Osteoblast (primary cell): ENCODE measurements around the gene MEF2D. TPM values are rescaled to one million over a fixed set of nuclear protein-coding genes. Genes with fewer than 3 reads are reported as not detected.

Experiments used
- DNase-seq: peaks from one replicate; pipeline ENCODE4 v3.0.0; 2011; ENCODE audit warnings: low spot score, mixed read lengths; ENCODE audit not compliant: insufficient read length; ENCODE audit errors: missing footprints
- H2AFZ ChIP-seq: 2 replicates; pipeline ENCODE4 v1.6.0; 2011; ENCODE audit warnings: mild to moderate bottlenecking, low read length
- H3K27ac ChIP-seq: 2 replicates; pipeline ENCODE4 v1.5.1; 2011; ENCODE audit warnings: mild to moderate bottlenecking, low read depth, low read length, moderate library complexity
- H3K27me3 ChIP-seq: 2 replicates; pipeline ENCODE4 v1.6.0; 2012; ENCODE audit warnings: mild to moderate bottlenecking, control low read depth, inconsistent platforms, low read length, moderate library complexity; ENCODE audit not compliant: insufficient read depth
- H3K36me3 ChIP-seq: 2 replicates; pipeline ENCODE4 v1.5.1; 2011; ENCODE audit warnings: mild to moderate bottlenecking, low read length, control low read depth, moderate library complexity; ENCODE audit not compliant: insufficient read depth
- H3K4me1 ChIP-seq: 2 replicates; pipeline ENCODE4 v1.5.1; 2011; ENCODE audit warnings: mild to moderate bottlenecking, low read length, control low read depth, moderate library complexity; ENCODE audit not compliant: insufficient read depth
- H3K4me2 ChIP-seq: 2 replicates; pipeline ENCODE4 v1.6.0; 2011; ENCODE audit warnings: mild to moderate bottlenecking, low read length; ENCODE audit not compliant: insufficient read depth
- H3K4me3 ChIP-seq: fragments of 200-600 bp; sonication (generic); 3 replicates; pipeline ENCODE4 v1.5.1; 2012; ENCODE audit warnings: mild to moderate bottlenecking, low read length, inconsistent platforms; ENCODE audit not compliant: insufficient read depth
- H3K79me2 ChIP-seq: 2 replicates; pipeline ENCODE4 v1.6.0; 2012; ENCODE audit warnings: mild to moderate bottlenecking, low read length, control low read depth, inconsistent platforms; ENCODE audit not compliant: insufficient read depth
- H3K9me3 ChIP-seq: 2 replicates; pipeline ENCODE4 v1.5.1; 2011; ENCODE audit warnings: low read depth, low read length, control low read depth
- H4K20me1 ChIP-seq: 2 replicates; pipeline ENCODE4 v1.6.0; 2012; ENCODE audit warnings: mild to moderate bottlenecking, low read length, control low read depth; ENCODE audit not compliant: insufficient read depth
- total RNA-seq: library from RNA; depleted of rRNA; stranded (reverse); fragments of >200 nt; gene quantifications from 2 replicates; pipeline ENCODE4 v1.2.3, GENCODE V29; 2012
- TF ChIP-seq, protein P1 (sequence below): IDR thresholded peaks from 2 replicates; pipeline ENCODE4 v1.5.1; 2011; ENCODE audit warnings: mild to moderate bottlenecking, low read depth, low read length, moderate library complexity; ENCODE audit errors: extremely low read depth

The MEF2D gene
- total RNA-seq, 1 donor = 14.1 TPM

DNA sequence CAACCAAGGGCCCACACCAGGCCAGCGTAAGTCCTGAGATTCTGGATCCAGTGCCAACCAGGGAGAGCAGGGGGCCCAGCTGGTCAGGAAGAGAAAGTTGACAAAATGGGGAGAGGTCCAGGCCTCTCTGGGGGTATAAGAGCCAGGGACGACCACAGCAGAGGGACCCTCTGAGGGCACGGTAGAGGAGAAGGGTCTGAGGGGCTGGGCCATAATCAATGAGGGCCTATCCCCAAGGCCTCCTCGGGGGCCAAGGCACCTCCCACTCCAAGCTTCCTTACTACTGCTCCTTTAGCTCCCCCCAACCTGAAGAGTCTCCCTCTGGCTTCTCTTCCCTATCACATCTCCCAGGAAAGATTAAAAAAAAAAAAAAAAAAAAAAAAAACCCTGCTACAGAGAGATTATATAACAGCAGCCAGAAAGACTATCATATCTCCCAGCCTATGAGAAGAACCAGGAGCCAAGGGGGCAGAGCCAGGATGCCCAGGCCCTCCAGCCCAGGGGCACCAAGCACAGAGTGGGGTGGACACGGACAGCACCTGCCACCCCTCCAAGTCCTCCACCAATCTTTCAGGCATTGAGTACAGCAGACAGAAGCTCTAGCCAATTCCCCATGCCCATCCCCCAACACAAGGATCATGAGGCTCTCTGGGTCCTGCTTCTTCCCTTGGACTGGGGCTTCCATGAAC, 2.7 kb downstream of the MEF2D start:
- peak; percentile 80 for DNase-seq
- Histone ChIP-seq H3K79me2 (peaks cover 77% of the 10 kb centered on the region), H3K9me3 (no peaks in the 10 kb centered on the region), H3K4me3 (peak overlapping the region; percentile 98), H3K4me2 (peak overlapping the region; percentile 92), H2AFZ (no peak overlapping the region), H3K4me1 (peaks cover 62% of the 10 kb centered on the region), H3K27ac (peak overlapping the region; percentile 67), H3K36me3 (peaks cover 6% of the 10 kb centered on the region), H4K20me1 (peaks cover 68% of the 10 kb centered on the region), H3K27me3 (no peaks in the 10 kb centered on the region)
- TF ChIP-seq, protein P1, sequence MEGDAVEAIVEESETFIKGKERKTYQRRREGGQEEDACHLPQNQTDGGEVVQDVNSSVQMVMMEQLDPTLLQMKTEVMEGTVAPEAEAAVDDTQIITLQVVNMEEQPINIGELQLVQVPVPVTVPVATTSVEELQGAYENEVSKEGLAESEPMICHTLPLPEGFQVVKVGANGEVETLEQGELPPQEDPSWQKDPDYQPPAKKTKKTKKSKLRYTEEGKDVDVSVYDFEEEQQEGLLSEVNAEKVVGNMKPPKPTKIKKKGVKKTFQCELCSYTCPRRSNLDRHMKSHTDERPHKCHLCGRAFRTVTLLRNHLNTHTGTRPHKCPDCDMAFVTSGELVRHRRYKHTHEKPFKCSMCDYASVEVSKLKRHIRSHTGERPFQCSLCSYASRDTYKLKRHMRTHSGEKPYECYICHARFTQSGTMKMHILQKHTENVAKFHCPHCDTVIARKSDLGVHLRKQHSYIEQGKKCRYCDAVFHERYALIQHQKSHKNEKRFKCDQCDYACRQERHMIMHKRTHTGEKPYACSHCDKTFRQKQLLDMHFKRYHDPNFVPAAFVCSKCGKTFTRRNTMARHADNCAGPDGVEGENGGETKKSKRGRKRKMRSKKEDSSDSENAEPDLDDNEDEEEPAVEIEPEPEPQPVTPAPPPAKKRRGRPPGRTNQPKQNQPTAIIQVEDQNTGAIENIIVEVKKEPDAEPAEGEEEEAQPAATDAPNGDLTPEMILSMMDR = no peak

DNA sequence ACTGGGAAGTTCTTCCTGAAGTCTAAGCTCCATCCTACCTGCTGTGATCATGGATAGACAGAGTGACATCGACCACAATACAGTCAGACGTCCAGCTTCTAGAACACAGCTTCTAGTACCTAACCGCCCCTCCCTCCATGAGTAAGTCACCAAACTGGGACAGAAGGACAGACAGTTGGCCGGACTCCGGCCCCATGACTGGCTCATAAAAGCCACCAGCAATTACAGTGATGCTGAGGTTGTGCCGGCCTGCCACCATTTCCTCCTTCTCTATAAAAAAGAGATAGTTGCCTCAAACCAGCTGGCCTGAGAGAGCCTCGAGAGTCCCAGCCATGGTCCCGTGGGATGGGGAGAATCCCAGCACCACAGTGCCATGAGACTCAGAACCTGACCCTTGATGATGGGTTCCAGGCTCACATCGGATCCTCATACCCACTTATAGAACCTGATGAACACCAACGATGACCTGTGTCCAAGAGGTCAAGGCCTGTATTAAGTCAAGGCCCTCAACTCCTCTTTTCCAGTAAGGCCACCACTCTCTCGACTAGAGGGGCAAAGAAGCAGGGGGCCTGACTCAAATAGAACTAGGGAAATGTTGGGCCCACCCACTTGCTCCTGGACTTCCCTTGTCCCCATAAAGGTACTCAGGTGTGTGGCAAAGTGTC, 3.4 kb downstream of the MEF2D start:
- Histone ChIP-seq H3K27ac (peak overlapping the region; percentile 67), H3K9me3 (no peaks in the 10 kb centered on the region), H3K4me1 (peaks cover 59% of the 10 kb centered on the region)

DNA sequence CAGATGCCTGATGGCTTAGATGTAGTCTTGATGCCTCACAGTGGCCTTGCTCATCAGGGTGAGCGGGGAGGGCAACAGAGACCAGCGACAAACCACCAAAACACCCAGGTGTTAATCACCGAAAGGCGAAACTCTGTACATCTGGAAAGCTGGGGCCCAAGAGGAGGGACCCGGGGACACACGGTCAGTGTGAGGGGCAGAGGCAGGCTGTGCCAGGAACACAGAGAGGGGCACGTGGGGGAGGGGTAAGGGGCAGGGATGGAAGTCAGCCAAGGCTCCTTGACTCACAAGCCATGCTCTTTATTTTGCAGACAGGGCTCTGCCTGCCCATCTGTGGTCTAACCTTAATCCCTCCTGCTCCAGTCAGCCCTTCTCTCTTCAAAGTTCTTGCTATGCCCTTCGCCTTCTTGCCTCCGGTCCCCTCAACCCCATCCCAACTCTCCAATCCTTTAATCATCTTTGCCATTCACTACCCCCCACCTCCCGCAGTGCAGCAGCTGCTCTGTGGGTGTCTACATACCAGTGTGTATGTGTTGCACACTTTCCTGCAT, 4.3 kb downstream of the MEF2D start:
- Histone ChIP-seq H3K27ac (peak overlapping the region; percentile 67), H3K4me1 (peaks cover 58% of the 10 kb centered on the region), H3K4me2 (peak overlapping the region; percentile 92), H3K4me3 (peak overlapping the region; percentile 49), H3K27me3 (no peaks in the 10 kb centered on the region), H4K20me1 (peaks cover 84% of the 10 kb centered on the region), H3K79me2 (peaks cover 93% of the 10 kb centered on the region), H3K36me3 (peaks cover 6% of the 10 kb centered on the region), H2AFZ (no peak overlapping the region), H3K9me3 (no peaks in the 10 kb centered on the region)
- TF ChIP-seq, protein P1 = no peak
- peak; percentile 94 for DNase-seq

More for the DNA sequence above, 3.4 kb downstream of the MEF2D start:
- peak; percentile 75 for DNase-seq
- H3K36me3 ChIP-seq = peaks cover 6% of the 10 kb centered on the region
- H4K20me1 ChIP-seq = peaks cover 74% of the 10 kb centered on the region
- no peak overlapping the region for H2AFZ ChIP-seq
- peaks cover 84% of the 10 kb centered on the region for H3K79me2 ChIP-seq
- TF ChIP-seq, protein P1 = no peak
- H3K4me2 ChIP-seq = peak overlapping the region; percentile 92
- H3K4me3 ChIP-seq = peak overlapping the region; percentile 49
- H3K27me3 ChIP-seq = no peaks in the 10 kb centered on the region
